H1 (cell line): ENCODE data around the gene RAB3GAP2. TPM values are rescaled to one million over a fixed set of nuclear protein-coding genes. Genes with fewer than 3 reads are reported as not detected.

Experiments used
- CTCF ChIA-PET: fragments of 300-600 bp; sonication (Branson Sonifier 250); formaldehyde crosslinking; loops from one replicate; lab custom pipeline; 2021; ENCODE audit not compliant: partially characterized antibody; lab: Charles Lee
- POLR2A ChIA-PET: fragments of 300-600 bp; sonication (Branson Sonifier 250); formaldehyde crosslinking; loops from one replicate; lab custom pipeline; 2021; ENCODE audit warnings: inconsistent platforms; ENCODE audit not compliant: partially characterized antibody; lab: Charles Lee
- DNase-seq, 2 experiments: peaks; one replicate each; pipeline versions ENCODE4 v3.0.0 to v3.0.0-alpha.2; 2010 to 2022; ENCODE audit warnings: low spot score in 2 of 2, low read depth in 1 of 2, mixed read lengths in 1 of 2
- FAIRE-seq: peaks from 2 replicates; lab custom pipeline; 2011; peaks lifted over from hg19 to GRCh38; lab: Jason Lieb, UNC
- H2AFZ ChIP-seq: 2 replicates; pipeline ENCODE4 v1.8.1; 2012; ENCODE audit warnings: low read length, inconsistent platforms
- H2AK5ac ChIP-seq: 2 replicates; pipeline ENCODE4 v1.6.1; 2013; ENCODE audit warnings: low read depth, low read length
- H2BK120ac ChIP-seq: replicated peaks from 2 replicates; pipeline ENCODE3; 2013; ENCODE audit warnings: low read depth, low read length, inconsistent platforms
- H2BK12ac ChIP-seq: 2 replicates; pipeline ENCODE4 v1.6.1; 2013; ENCODE audit warnings: low read depth, low read length
- H2BK15ac ChIP-seq: 2 replicates; pipeline ENCODE4 v1.6.1; 2013; ENCODE audit warnings: low read length
- H2BK20ac ChIP-seq: 2 replicates; pipeline ENCODE4 v1.6.1; 2013; ENCODE audit warnings: low read length
- H2BK5ac ChIP-seq: 2 replicates; pipeline ENCODE4 v1.6.1; 2013; ENCODE audit warnings: low read depth, low read length
- H3K14ac ChIP-seq: 2 replicates; pipeline ENCODE4 v1.6.1; 2013; ENCODE audit warnings: inconsistent platforms; ENCODE audit not compliant: insufficient read length
- H3K18ac ChIP-seq: 2 replicates; pipeline ENCODE4 v1.6.1; 2013; ENCODE audit warnings: low read length; ENCODE audit errors: extremely low read depth
- H3K23ac ChIP-seq: 2 replicates; pipeline ENCODE4 v1.6.1; 2013; ENCODE audit warnings: inconsistent platforms; ENCODE audit not compliant: insufficient read length
- H3K23me2 ChIP-seq: 2 replicates; pipeline ENCODE4 v1.6.1; 2013; ENCODE audit warnings: low read depth, low read length
- H3K27ac ChIP-seq: 2 replicates; pipeline ENCODE4 v1.6.1; 2011; ENCODE audit warnings: low read depth, low read length, inconsistent platforms
- H3K27me3 ChIP-seq, 4 experiments: replicated peaks in 1 of 4; 1 replicate in 1 of 4; 2 replicates in 3 of 4; pipeline versions ENCODE4 v1.6.1 to v1.8.1; 2011 to 2013; ENCODE audit warnings: low read length in 3 of 4, mild to moderate bottlenecking in 3 of 4, inconsistent platforms in 2 of 4, mixed read lengths in 2 of 4, moderate library complexity in 1 of 4; ENCODE audit not compliant: control insufficient read depth in 3 of 4, insufficient read depth in 3 of 4; ENCODE audit errors: extremely low read depth in 1 of 4
- H3K36me3 ChIP-seq, 4 experiments: 2 replicates each; pipeline versions ENCODE4 v1.6.1 to v1.8.1; 2011 to 2013; ENCODE audit warnings: mild to moderate bottlenecking in 4 of 4, low read length in 3 of 4, moderate library complexity in 2 of 4, control low read depth in 1 of 4, inconsistent platforms in 1 of 4; ENCODE audit not compliant: insufficient read depth in 4 of 4, control insufficient read depth in 2 of 4
- H3K4ac ChIP-seq: replicated peaks from 2 replicates; pipeline ENCODE3; 2013; ENCODE audit warnings: low read length, low read depth, mixed read lengths, inconsistent platforms; ENCODE audit not compliant: insufficient read length
- H3K4me1 ChIP-seq, 4 experiments: replicated peaks in 1 of 4; 1 replicate in 1 of 4; 2 replicates in 3 of 4; pipeline versions ENCODE4 v1.6.1 to v1.8.1; 2011 to 2013; ENCODE audit warnings: low read length in 3 of 4, inconsistent platforms in 2 of 4, mixed read lengths in 1 of 4; ENCODE audit not compliant: insufficient read depth in 4 of 4, control insufficient read depth in 3 of 4
- H3K4me2 ChIP-seq, 2 experiments: 2 replicates each; pipeline versions ENCODE4 v1.6.1 to v1.8.1; 2011 to 2013; ENCODE audit warnings: low read depth in 2 of 2, low read length in 2 of 2, control low read depth in 1 of 2, inconsistent platforms in 1 of 2, mild to moderate bottlenecking in 1 of 2; ENCODE audit not compliant: insufficient read depth in 1 of 2
- H3K4me3 ChIP-seq, 4 experiments: fragments of 200-600, 300-600 bp in 1 of 4; sonication (generic), shearing (Covaris generic), sonication (Bioruptor Twin) in 1 of 4; 2 replicates each; pipeline versions ENCODE4 v1.5.1 to v1.8.1; 2011 to 2016; ENCODE audit warnings: low read length in 4 of 4, low read depth in 3 of 4, control low read depth in 2 of 4, inconsistent platforms in 2 of 4, mild to moderate bottlenecking in 2 of 4, mixed read lengths in 1 of 4, moderate library complexity in 1 of 4; ENCODE audit not compliant: insufficient read depth in 2 of 4; ENCODE audit errors: extremely low read depth in 1 of 4
- H3K56ac ChIP-seq: replicated peaks from 2 replicates; pipeline ENCODE3; 2013; ENCODE audit warnings: low read depth, mild to moderate bottlenecking, mixed read lengths, low read length, inconsistent platforms; ENCODE audit not compliant: insufficient read length
- H3K79me1 ChIP-seq: 2 replicates; pipeline ENCODE4 v1.6.1; 2013; ENCODE audit warnings: low read depth, low read length, control low read depth
- H3K79me2 ChIP-seq, 2 experiments: 2 replicates each; pipeline versions ENCODE4 v1.6.1 to v1.8.1; 2012 to 2013; ENCODE audit warnings: low read length in 2 of 2, mild to moderate bottlenecking in 2 of 2, inconsistent platforms in 1 of 2; ENCODE audit not compliant: insufficient read depth in 2 of 2, control insufficient read depth in 1 of 2
- H3K9ac ChIP-seq, 4 experiments: replicated peaks in 1 of 4; 1 replicate in 1 of 4; 2 replicates in 3 of 4; pipeline versions ENCODE4 v1.6.1 to v1.8.1; 2011 to 2013; ENCODE audit warnings: low read depth in 3 of 4, low read length in 3 of 4, control low read depth in 2 of 4, mild to moderate bottlenecking in 2 of 4, moderate library complexity in 2 of 4, inconsistent platforms in 1 of 4; ENCODE audit errors: extremely low read depth in 1 of 4
- H3K9me3 ChIP-seq, 2 experiments: 2 replicates each; pipeline versions ENCODE4 v1.6.1 to v1.8.1; 2012 to 2013; ENCODE audit warnings: mild to moderate bottlenecking in 2 of 2, moderate library complexity in 2 of 2, control low read depth in 1 of 2, inconsistent platforms in 1 of 2, low read depth in 1 of 2, low read length in 1 of 2, mixed read lengths in 1 of 2; ENCODE audit not compliant: insufficient read depth in 2 of 2
- H4K20me1 ChIP-seq, 2 experiments: replicated peaks in 1 of 2; 2 replicates each; pipeline versions ENCODE3 to v1.8.1; 2011 to 2013; ENCODE audit warnings: inconsistent platforms in 2 of 2, low read length in 2 of 2, mild to moderate bottlenecking in 1 of 2; ENCODE audit not compliant: insufficient read depth in 2 of 2, control insufficient read depth in 1 of 2
- H4K5ac ChIP-seq: 2 replicates; pipeline ENCODE4 v1.6.1; 2013; ENCODE audit warnings: low read length, low read depth, mixed read lengths, inconsistent platforms; ENCODE audit not compliant: insufficient read length
- H4K8ac ChIP-seq: 2 replicates; pipeline ENCODE4 v1.8.0; 2013; ENCODE audit warnings: mild to moderate bottlenecking, moderate library complexity, low read length, inconsistent platforms; ENCODE audit not compliant: insufficient read depth; ENCODE audit errors: extremely low read depth
- H4K91ac ChIP-seq: replicated peaks from 2 replicates; pipeline ENCODE3; 2013; ENCODE audit warnings: low read length, mixed read lengths, inconsistent platforms; ENCODE audit not compliant: insufficient read length
- EZH2 ChIP-seq: fragments of 200-600 bp; sonication (generic); IDR thresholded peaks from 2 replicates; pipeline ENCODE4 v1.7.1; 2012; ENCODE audit warnings: low read depth, mild to moderate bottlenecking, moderate library complexity, low read length, inconsistent platforms; ENCODE audit not compliant: severe bottlenecking
- JUN ChIP-seq: IDR thresholded peaks from 2 replicates; pipeline ENCODE4 v1.6.1; 2011; ENCODE audit warnings: low read depth, mild to moderate bottlenecking, improper control_type of control experiment, low read length
- JUND ChIP-seq: IDR thresholded peaks from 2 replicates; pipeline ENCODE4 v1.6.1; 2011; ENCODE audit warnings: mild to moderate bottlenecking, improper control_type of control experiment, low read length
- POLR2AphosphoS5 ChIP-seq: IDR thresholded peaks from 2 replicates; pipeline ENCODE4 v1.6.1; 2011; ENCODE audit warnings: low read depth, low read length
- POU5F1 ChIP-seq: IDR thresholded peaks from 2 replicates; pipeline ENCODE4 v1.6.1; 2011; ENCODE audit warnings: low read depth, mild to moderate bottlenecking, low read length, moderate library complexity
- RAD21 ChIP-seq, 2 experiments: IDR thresholded peaks in 1 of 2; conservative IDR thresholded peaks in 1 of 2; 2 replicates each; pipeline ENCODE4 v1.6.1; 2011; ENCODE audit warnings: low read depth in 2 of 2, low read length in 2 of 2, improper control_type of control experiment in 1 of 2, inconsistent platforms in 1 of 2, mild to moderate bottlenecking in 1 of 2, moderate library complexity in 1 of 2
- RBBP5 ChIP-seq: IDR thresholded peaks from 2 replicates; pipeline ENCODE4 v1.7.1; 2012; ENCODE audit warnings: low read depth, mild to moderate bottlenecking, inconsistent platforms, low read length, moderate library complexity, borderline replicate concordance
- SAP30 ChIP-seq: fragments of 300-600 bp; sonication (generic); IDR thresholded peaks from 2 replicates; pipeline ENCODE4 v1.7.1; 2012; ENCODE audit warnings: low read length, moderate library complexity, mild to moderate bottlenecking, inconsistent platforms; ENCODE audit not compliant: insufficient read depth, insufficient replicate concordance
- SP2 ChIP-seq: IDR thresholded peaks from 2 replicates; pipeline ENCODE4 v1.6.1; 2012; ENCODE audit warnings: mild to moderate bottlenecking, low read length, inconsistent platforms
- TAF7 ChIP-seq: optimal IDR thresholded peaks from 2 replicates; pipeline ENCODE3; 2011; ENCODE audit warnings: low read depth, mild to moderate bottlenecking, inconsistent platforms, low read length, moderate library complexity, borderline replicate concordance
- TEAD4 ChIP-seq: IDR thresholded peaks from 2 replicates; pipeline ENCODE4 v1.6.1; 2012; ENCODE audit warnings: low read depth, low read length, inconsistent platforms, mixed read lengths
- WGBS, 2 experiments: shearing (Covaris generic) in 1 of 2; methylation state at CpG; one replicate each; pipeline versions ENCODE4 v1.1.6 to v1.1.7; 2013 to 2015; ENCODE audit warnings: low lambda C conversion rate in 2 of 2, mixed read lengths in 2 of 2, inconsistent platforms in 1 of 2, low coverage in 1 of 2, missing lambda C conversion rate in 1 of 2; ENCODE audit not compliant: insufficient replicate concordance in 2 of 2, insufficient coverage in 1 of 2, insufficient read length in 1 of 2; ENCODE audit errors: extremely low coverage in 1 of 2, missing lambda C conversion rate in 1 of 2; 5-methylcytosine and 5-hydroxymethylcytosine counted together
- polyA plus RNA-seq, 7 experiments: library from polyadenylated mRNA; depleted of rRNA in 3 of 7; stranded (reverse) in 5 of 7; unstranded in 2 of 7; fragments of >200 nt in 5 of 7; fragments of 200-250 nt in 2 of 7; gene quantifications; 1 replicate in 5 of 7; 2 replicates in 1 of 7; 4 replicates in 1 of 7; pipeline versions ENCODE4 v1.2.1 to v1.2.3, GENCODE V29; 2011 to 2013; ENCODE audit warnings: missing spikeins in 2 of 7, mixed read lengths in 2 of 7
- total RNA-seq: library from RNA; stranded (reverse); fragmentation: NEBNext Ultra II Directional; extraction: Animal tissue kit (Norgen Biotek cat#: 25700); gene quantifications from 2 replicates; pipeline ENCODE4 v1.2.1, GENCODE V29; 2021

Gene RAB3GAP2
- total and polyA plus RNA-seq, 2 of the 8 experiments (the other 6 are each of a cell fraction or from before 2014, with no cell fraction given), result 19.7 to 52.7 TPM

DNA sequence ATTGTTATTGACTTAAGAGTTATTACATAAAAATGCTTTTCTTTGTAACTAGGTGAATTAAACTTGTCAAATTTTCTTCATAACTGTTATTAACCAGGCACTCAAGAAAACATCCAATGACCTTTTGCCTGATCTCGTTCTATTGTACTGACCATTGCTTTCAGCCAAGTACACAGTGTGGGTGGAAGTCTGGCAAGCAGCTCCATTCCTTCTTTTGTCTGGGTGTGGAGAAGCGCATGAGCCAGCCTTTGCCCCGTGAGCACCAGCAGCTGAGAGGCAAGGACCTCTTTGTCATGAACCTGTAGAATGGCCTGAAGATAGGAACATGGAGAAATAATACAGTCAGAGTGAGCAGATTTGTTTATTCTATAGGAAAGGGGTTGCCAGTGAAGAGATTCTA is 120.8 kb downstream of the RAB3GAP2 start:
- Histone ChIP-seq H3K23ac (no peak overlapping the region), H3K4ac (no peak overlapping the region), H3K27ac (no peak overlapping the region), H3K27me3 (no peaks in the 10 kb centered on the region), H3K23me2 (no peaks in the 10 kb centered on the region), H2BK15ac (no peak overlapping the region), H4K5ac (no peak overlapping the region), H3K36me3 (peaks cover 2 to 55% (median 33%) of the 10 kb centered on the region in 4 experiments; a peak in 6 of 8 replicates), H2BK120ac (no peak overlapping the region), H4K20me1 (peaks cover 0 to 4% of the 10 kb centered on the region in 2 experiments), H3K4me1 (no peaks in the 10 kb centered on the region), H2BK5ac (no peak overlapping the region), H2AK5ac (no peak overlapping the region), H3K79me2 (no peaks in the 10 kb centered on the region), H2BK12ac (no peak overlapping the region), H3K56ac (no peak overlapping the region), H2AFZ (no peak overlapping the region), H4K8ac (no peak overlapping the region), H3K18ac (no peak overlapping the region), H4K91ac (no peak overlapping the region), H2BK20ac (no peak overlapping the region), H3K4me2 (no peak overlapping the region), H3K9ac (no peak overlapping the region), H3K14ac (no peak overlapping the region), H3K79me1 (no peaks in the 10 kb centered on the region), H3K9me3 (no peaks in the 10 kb centered on the region), H3K4me3 (no peak overlapping the region)
- CTCF ChIA-PET, result no interaction called here
- POLR2A ChIA-PET, result interaction anchor here (1.5 kb wide), 1 partner anchor 42 kb away, joined by 3 read pairs; no protein-coding TSS in a partner anchor
- DNase-seq, result no peak
- no peak for FAIRE-seq
- WGBS, 2 experiments, result 90% methylated on average over 3 of the region's 3 CpGs; no CpG with 5 or more reads in 1 of the 2 experiments
- TF ChIP-seq TAF7, result no peak
- no peak for TF ChIP-seq SAP30
- TF ChIP-seq TEAD4, result no peak
- TF ChIP-seq SP2, result no peak
- no peak for TF ChIP-seq EZH2
- TF ChIP-seq JUN, result no peak
- no peak for TF ChIP-seq RAD21 (IDR thresholded peaks at IDR 0.05 in 1 of 2, conservative IDR thresholded peaks at IDR 0.05 in 1 of 2; ENCODE audit: low read depth in 2 of 2, low read length in 2 of 2)
- no peak for TF ChIP-seq POLR2AphosphoS5
- TF ChIP-seq RBBP5, result no peak
- TF ChIP-seq JUND, result no peak
- TF ChIP-seq POU5F1, result no peak
